Panc1 (cell line): ENCODE measurements around the gene ZNF689. TPM values are rescaled to one million over a fixed set of nuclear protein-coding genes. Genes with fewer than 3 reads are reported as not detected.

ENCODE experiments used
- ATAC-seq: fragments of 200-7000 bp; cut with Tn5 transposase; 2 replicates; pipeline ENCODE4 v1.9.1; 2020; ENCODE audit warnings: mild to moderate bottlenecking, moderate library complexity
- BruUV-seq: library from RNA; stranded (reverse); fragments of 400-500 nt; replicated peaks from 2 replicates; lab custom pipeline; 2021; lab: Mats Ljungman, UMichigan
- CTCF ChIA-PET: fragments of 300-600 bp; sonication (Branson Sonifier 250); formaldehyde crosslinking; loops from one replicate; lab custom pipeline; 2022; ENCODE audit warnings: antibody characterized with exemption; lab: Charles Lee
- POLR2A ChIA-PET: fragments of 300-600 bp; sonication (Branson Sonifier 250); formaldehyde crosslinking; loops from one replicate; lab custom pipeline; 2022; ENCODE audit warnings: antibody characterized with exemption; lab: Charles Lee
- DNase-seq: peaks from one replicate; pipeline ENCODE4 v3.0.0-alpha.2; 2010; ENCODE audit warnings: low read depth, low spot score
- H3K27ac ChIP-seq: 2 replicates; pipeline ENCODE4 v1.5.1; 2011; ENCODE audit warnings: mild to moderate bottlenecking, low read length, inconsistent platforms
- H3K27me3 ChIP-seq: fragments of 200-500 bp; sonication (Bioruptor generic); 2 replicates; pipeline ENCODE4 v1.6.0; 2014; ENCODE audit warnings: low read length, inconsistent platforms; ENCODE audit not compliant: control insufficient read depth, insufficient read depth
- H3K36me3 ChIP-seq: fragments of 200-500 bp; sonication (Bioruptor generic); 2 replicates; pipeline ENCODE4 v1.5.1; 2014; ENCODE audit warnings: inconsistent platforms, mild to moderate bottlenecking, low read length, moderate library complexity; ENCODE audit not compliant: control insufficient read depth, insufficient read depth
- H3K4me1 ChIP-seq: 2 replicates; pipeline ENCODE4 v1.5.1; 2011; ENCODE audit warnings: inconsistent platforms, mild to moderate bottlenecking, low read length, moderate library complexity; ENCODE audit not compliant: control insufficient read depth, insufficient read depth
- H3K4me3 ChIP-seq, 2 experiments: 2 replicates each; pipeline ENCODE4 v1.5.1; 2011 to 2012; ENCODE audit warnings: low read depth in 2 of 2, low read length in 2 of 2, mild to moderate bottlenecking in 2 of 2, inconsistent platforms in 1 of 2, moderate library complexity in 1 of 2
- H3K9me3 ChIP-seq: fragments of 200-500 bp; sonication (Bioruptor generic); 2 replicates; pipeline ENCODE4 v1.5.1; 2014; ENCODE audit warnings: low read depth, mild to moderate bottlenecking, inconsistent platforms, low read length, moderate library complexity; ENCODE audit not compliant: control insufficient read depth, insufficient read depth
- CTCF ChIP-seq: fragments of 450-650 bp; IDR thresholded peaks from 2 replicates; pipeline ENCODE4 v1.5.1; 2017; ENCODE audit warnings: mild to moderate bottlenecking
- POLR2AphosphoS5 ChIP-seq: IDR thresholded peaks from 2 replicates; pipeline ENCODE4 v1.6.1; 2012; ENCODE audit warnings: mild to moderate bottlenecking, low read depth, low read length, moderate library complexity
- REST ChIP-seq, 2 experiments: IDR thresholded peaks; 2 replicates each; pipeline ENCODE4 v1.6.1; 2011 to 2012; ENCODE audit warnings: low read depth in 2 of 2, control low read depth in 1 of 2, low read length in 1 of 2, mild to moderate bottlenecking in 1 of 2, moderate library complexity in 1 of 2; ENCODE audit not compliant: insufficient read depth in 1 of 2
- SIN3A ChIP-seq: IDR thresholded peaks from 2 replicates; pipeline ENCODE4 v1.6.1; 2012; ENCODE audit warnings: low read depth, mild to moderate bottlenecking, low read length, moderate library complexity, borderline replicate concordance; ENCODE audit not compliant: insufficient read depth
- TCF7L2 ChIP-seq: IDR thresholded peaks from 2 replicates; pipeline ENCODE4 v1.6.1; 2011; ENCODE audit warnings: mild to moderate bottlenecking, low read depth, low read length, inconsistent platforms
- in situ Hi-C: cut with HindIII; loops from 2 replicates; pipeline ENCODE4 v1.10.0; 2016; ENCODE audit warnings: low sequenced_read_pairs, low pct_unique_long_range_greater_than_20kb
- intact Hi-C: fragments of 100-400 bp; cut with micrococcal nuclease; formaldehyde crosslinking; loops from one replicate; pipeline ENCODE4 v1.10.0; 2022; ENCODE audit not compliant: unreplicated experiment
- total RNA-seq: library from RNA; stranded (reverse); gene quantifications from one replicate; pipeline ENCODE4 v1.2.1, GENCODE V29; 2021; ENCODE audit not compliant: unreplicated experiment

ZNF689 gene
- total RNA-seq, 1 experiment from 2014 or later = 16.5 TPM

- in situ Hi-C loops = no loop called here
- H3K27me3 ChIP-seq = no peaks in the 10 kb centered on the region
- BruUV-seq = no TSS peak
- CTCF ChIA-PET = no interaction called here
- ATAC-seq (no peak), DNase-seq (no peak)
- POLR2A ChIA-PET = interaction anchor here (0.9 kb wide), 1 partner anchor 38 kb away, joined by 5 read pairs; no protein-coding TSS in a partner anchor
- H3K27ac ChIP-seq = no peak overlapping the region
- TF ChIP-seq TCF7L2 (no peak), SIN3A (no peak), REST (IDR thresholded peaks at IDR 0.05; ENCODE audit: insufficient read depth in 1 of 2, low read depth in 2 of 2, low read length in 1 of 2) (no peak), CTCF (no peak), POLR2AphosphoS5 (no peak)
- H3K4me3 ChIP-seq = no peak overlapping the region
- H3K4me1 ChIP-seq = peaks cover 3% of the 10 kb centered on the region; the same call in 1 of the 2 replicates
- intact Hi-C loops = no loop called here
- no peaks in the 10 kb centered on the region for H3K9me3 ChIP-seq
- H3K36me3 ChIP-seq = no peaks in the 10 kb centered on the region
Observed at GRCh38 chr16:30647274-30647571, 37.0 kb upstream of the ZNF689 start.

- no peaks in the 10 kb centered on the region for H3K36me3 ChIP-seq
- CTCF ChIA-PET = no interaction called here
- H3K9me3 ChIP-seq = no peaks in the 10 kb centered on the region
- no peak for DNase-seq
- H3K27ac ChIP-seq = no peak overlapping the region
- no peaks in the 10 kb centered on the region for H3K27me3 ChIP-seq
- no peak for TF ChIP-seq TCF7L2
- no peak for TF ChIP-seq REST (IDR thresholded peaks at IDR 0.05; ENCODE audit: insufficient read depth in 1 of 2, low read depth in 2 of 2, low read length in 1 of 2)
- TF ChIP-seq POLR2AphosphoS5 = no peak
- no peak for TF ChIP-seq SIN3A
- no peak for TF ChIP-seq CTCF
- POLR2A ChIA-PET = no interaction called here
- no peak overlapping the region for H3K4me3 ChIP-seq
- intact Hi-C loops (no loop called here), in situ Hi-C loops (no loop called here)
- no TSS peak for BruUV-seq
- no peak for ATAC-seq
- H3K4me1 ChIP-seq = no peaks in the 10 kb centered on the region
Observed at GRCh38 chr16:30645727-30646126, 35.5 kb upstream of the ZNF689 start.
